Stimulated activated CD4-positive, alpha-beta T cell treated with anti-CD3 and anti-CD28 coated beads, Interleukin-15, amount 100 ng/mL, for 1 hour (primary cell): Measurements from ENCODE around the gene AGTRAP.
A peak's percentile ranks its signal among the peaks of the same experiment; 100 is the strongest.

Source experiments
- DNase-seq, 2 donors: peaks; one replicate each; pipeline ENCODE4 v3.0.0-alpha.2; 2020; ENCODE audit warnings: low read depth in 1 of 2, low spot score in 1 of 2

The AGTRAP gene

GRCh38 chr1:11782127-11782708, 46.3 kb downstream of the AGTRAP start:
- DNase-seq, result no peak

- no peak for DNase-seq
These were observed 47.6 kb downstream of the AGTRAP start for GRCh38 chr1:11783556-11783955.

- DNase-seq, result no peak
These were observed 48.5 kb downstream of the AGTRAP start for GRCh38 chr1:11784256-11784992.

- DNase-seq, result peak in 1 of 2 donors; percentile 27
These were observed 49.2 kb downstream of the AGTRAP start for GRCh38 chr1:11784993-11785769.

GRCh38 chr1:11786168-11786567, 50.2 kb downstream of the AGTRAP start:
- no peak for DNase-seq

- no peak for DNase-seq
These were observed 51.4 kb downstream of the AGTRAP start for GRCh38 chr1:11787251-11787803.

- DNase-seq, result no peak
These were observed 52.0 kb downstream of the AGTRAP start for GRCh38 chr1:11787804-11788436.

GRCh38 chr1:11788549-11789053, 52.7 kb downstream of the AGTRAP start:
- DNase-seq, result no peak

GRCh38 chr1:11789126-11790067, 53.5 kb downstream of the AGTRAP start:
- no peak for DNase-seq

GRCh38 chr1:11790101-11790879, 54.4 kb downstream of the AGTRAP start:
- DNase-seq, result no peak

GRCh38 chr1:11790880-11791715, 55.2 kb downstream of the AGTRAP start:
- DNase-seq, result no peak

- no peak for DNase-seq
These were observed 56.2 kb downstream of the AGTRAP start for GRCh38 chr1:11792106-11792505.

- no peak for DNase-seq
These were observed 57.9 kb downstream of the AGTRAP start for GRCh38 chr1:11793819-11794218.

- DNase-seq, result no peak
These were observed 58.7 kb downstream of the AGTRAP start for GRCh38 chr1:11794446-11795237.

GRCh38 chr1:11795238-11795890, 59.4 kb downstream of the AGTRAP start:
- DNase-seq, result no peak

GRCh38 chr1:11796036-11796828, 60.3 kb downstream of the AGTRAP start:
- no peak for DNase-seq
